ENCODE results near the gene STIM1. TPM values are rescaled to one million over a fixed set of nuclear protein-coding genes. Genes with fewer than 3 reads are reported as not detected.

Gene STIM1
- total RNA-seq, 1 donor from 2014 or later = 30.8 TPM

GRCh38 chr11:3953327-3953726 is 97.9 kb downstream of the STIM1 start:
- no peak for DNase-seq

- DNase-seq = no peak
Measured at GRCh38 chr11:3954448-3955298, 99.2 kb downstream of the STIM1 start.

- no peak for DNase-seq
Measured at GRCh38 chr11:3955299-3955665, 99.8 kb downstream of the STIM1 start.

- no peak for DNase-seq
Measured at GRCh38 chr11:3956038-3956437, 100.6 kb downstream of the STIM1 start.

GRCh38 chr11:3956748-3957147 is 101.3 kb downstream of the STIM1 start:
- no peak for DNase-seq

- DNase-seq = no peak
Measured at GRCh38 chr11:3957437-3957836, 102.0 kb downstream of the STIM1 start.

- DNase-seq = no peak
Measured at GRCh38 chr11:3958281-3958680, 102.8 kb downstream of the STIM1 start.

- no peak for DNase-seq
Measured at GRCh38 chr11:3959015-3959902, 103.8 kb downstream of the STIM1 start.

- no peak for DNase-seq
Measured at GRCh38 chr11:3959903-3960265, 104.4 kb downstream of the STIM1 start.

- no peak for DNase-seq
Measured at GRCh38 chr11:3962406-3962840, 107.0 kb downstream of the STIM1 start.

GRCh38 chr11:3964056-3964455 is 108.6 kb downstream of the STIM1 start:
- no peak for DNase-seq

- no peak for DNase-seq
Measured at GRCh38 chr11:3964935-3965604, 109.6 kb downstream of the STIM1 start.

GRCh38 chr11:3967695-3968094 is 112.2 kb downstream of the STIM1 start:
- DNase-seq = no peak

GRCh38 chr11:3969200-3969599 is 113.7 kb downstream of the STIM1 start:
- DNase-seq = no peak

GRCh38 chr11:3969613-3970012 is 114.1 kb downstream of the STIM1 start:
- no peak for DNase-seq

GRCh38 chr11:3970108-3970507 is 114.6 kb downstream of the STIM1 start:
- DNase-seq = no peak

GRCh38 chr11:3971756-3972404 is 116.4 kb downstream of the STIM1 start:
- DNase-seq = no peak

- no peak for DNase-seq
Measured at GRCh38 chr11:3972431-3972830, 117.0 kb downstream of the STIM1 start.

- DNase-seq = no peak
Measured at GRCh38 chr11:3977078-3977477, 121.6 kb downstream of the STIM1 start.

GRCh38 chr11:3981084-3981633 is 125.7 kb downstream of the STIM1 start:
- DNase-seq = no peak

GRCh38 chr11:3982431-3982830 is 127.0 kb downstream of the STIM1 start:
- DNase-seq = no peak

GRCh38 chr11:3983101-3983500 is 127.6 kb downstream of the STIM1 start:
- no peak for DNase-seq
